ENCODE results near the gene MANEAL. TPM values are rescaled to one million over a fixed set of nuclear protein-coding genes. Genes with fewer than 3 reads are reported as not detected.

Gene MANEAL
- total RNA-seq, 1 donor from 2014 or later: 23.8 TPM

DNA sequence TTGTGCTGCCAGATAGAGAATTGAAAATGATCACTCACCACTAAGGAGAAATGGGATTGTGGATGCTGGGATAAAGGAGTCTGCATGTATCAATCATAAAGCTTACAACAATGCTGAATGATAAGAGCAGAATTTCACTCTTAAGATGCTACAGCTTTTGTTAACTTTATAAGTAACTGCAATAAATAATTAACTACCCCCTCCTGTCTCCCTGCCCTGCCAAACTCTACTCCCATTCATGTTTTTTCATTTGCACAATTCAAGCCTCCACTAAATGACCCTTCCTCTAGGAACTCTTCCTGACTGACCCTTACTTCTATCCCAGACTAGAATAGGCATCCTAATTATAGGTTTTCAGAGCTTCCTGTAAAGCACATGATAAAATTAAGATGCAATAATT lies 50.9 kb downstream of the MANEAL start:
- Mint-ChIP-seq H3K9me3 (ENCODE audit: low read depth) (no peaks in the 10 kb centered on the region), H3K36me3 (ENCODE audit: insufficient read depth) (peaks cover 2% of the 10 kb centered on the region), H3K4me1 (ENCODE audit: low read depth) (peaks cover 14% of the 10 kb centered on the region)

DNA sequence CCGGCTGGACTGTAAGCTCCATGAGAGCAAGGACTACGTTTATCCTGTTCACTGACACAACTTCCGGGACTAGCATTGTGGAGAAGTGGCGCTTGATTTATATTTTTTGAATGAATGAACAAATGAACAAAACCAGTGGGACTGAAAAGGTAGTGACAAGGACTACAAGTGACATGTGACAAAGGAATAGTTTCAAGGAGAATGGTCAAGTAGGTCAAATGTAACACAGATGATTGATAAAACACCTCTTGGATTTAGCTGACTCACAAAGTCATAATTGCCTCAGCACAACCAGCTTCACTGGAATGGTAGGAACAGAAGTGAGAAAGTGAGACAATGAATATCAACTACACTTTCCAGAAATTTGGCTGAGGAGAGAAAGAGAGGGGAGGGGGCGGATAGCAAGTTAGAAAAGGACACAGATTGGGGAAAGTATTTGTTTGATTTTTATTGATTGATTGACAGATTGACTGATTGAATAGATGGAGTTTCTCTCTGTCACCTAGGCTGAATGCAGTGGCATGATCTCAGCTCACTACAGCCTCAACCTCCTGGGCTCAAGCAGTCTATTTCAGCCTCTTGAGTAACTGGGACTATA lies 51.5 kb downstream of the MANEAL start:
- TF ChIP-seq, protein P1, sequence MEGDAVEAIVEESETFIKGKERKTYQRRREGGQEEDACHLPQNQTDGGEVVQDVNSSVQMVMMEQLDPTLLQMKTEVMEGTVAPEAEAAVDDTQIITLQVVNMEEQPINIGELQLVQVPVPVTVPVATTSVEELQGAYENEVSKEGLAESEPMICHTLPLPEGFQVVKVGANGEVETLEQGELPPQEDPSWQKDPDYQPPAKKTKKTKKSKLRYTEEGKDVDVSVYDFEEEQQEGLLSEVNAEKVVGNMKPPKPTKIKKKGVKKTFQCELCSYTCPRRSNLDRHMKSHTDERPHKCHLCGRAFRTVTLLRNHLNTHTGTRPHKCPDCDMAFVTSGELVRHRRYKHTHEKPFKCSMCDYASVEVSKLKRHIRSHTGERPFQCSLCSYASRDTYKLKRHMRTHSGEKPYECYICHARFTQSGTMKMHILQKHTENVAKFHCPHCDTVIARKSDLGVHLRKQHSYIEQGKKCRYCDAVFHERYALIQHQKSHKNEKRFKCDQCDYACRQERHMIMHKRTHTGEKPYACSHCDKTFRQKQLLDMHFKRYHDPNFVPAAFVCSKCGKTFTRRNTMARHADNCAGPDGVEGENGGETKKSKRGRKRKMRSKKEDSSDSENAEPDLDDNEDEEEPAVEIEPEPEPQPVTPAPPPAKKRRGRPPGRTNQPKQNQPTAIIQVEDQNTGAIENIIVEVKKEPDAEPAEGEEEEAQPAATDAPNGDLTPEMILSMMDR (IDR thresholded peaks at IDR 0.05; ENCODE audit: unreplicated experiment): no peak
- no peak overlapping the region for H3K27ac Mint-ChIP-seq

More for the DNA sequence above, 50.9 kb downstream of the MANEAL start:
- no peak overlapping the region for H3K27ac Mint-ChIP-seq
- no peak for DNase-seq (ENCODE audit: low spot score, unreplicated experiment)
- H3K27me3 Mint-ChIP-seq: no peaks in the 10 kb centered on the region
- H3K4me3 Mint-ChIP-seq (ENCODE audit: low read depth): no peak overlapping the region
- TF ChIP-seq, protein P1 (IDR thresholded peaks at IDR 0.05; ENCODE audit: unreplicated experiment): no peak

DNA sequence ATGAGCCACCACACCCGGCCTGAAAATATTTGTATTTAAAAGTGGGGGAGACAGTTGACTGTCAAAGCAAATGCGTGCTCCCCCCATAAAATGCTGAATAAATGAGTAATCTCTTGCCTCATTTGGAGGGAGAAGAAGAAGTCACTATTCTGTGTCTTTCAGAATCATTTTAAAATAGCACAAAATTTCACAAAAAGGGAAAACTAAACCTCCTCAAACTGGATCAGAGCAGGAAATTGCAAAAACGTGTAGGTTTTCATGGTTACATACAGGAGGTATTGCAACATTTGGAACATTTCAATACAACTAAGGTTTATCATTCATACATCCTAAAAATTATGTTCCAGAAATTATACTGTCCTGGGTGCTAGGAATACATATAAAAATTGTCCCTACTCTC lies 52.1 kb downstream of the MANEAL start:
- Mint-ChIP-seq H3K27me3 (no peaks in the 10 kb centered on the region), H3K4me3 (ENCODE audit: low read depth) (no peak overlapping the region), H3K27ac (no peak overlapping the region), H3K4me1 (ENCODE audit: low read depth) (peaks cover 14% of the 10 kb centered on the region), H3K9me3 (ENCODE audit: low read depth) (no peaks in the 10 kb centered on the region), H3K36me3 (ENCODE audit: insufficient read depth) (peaks cover 2% of the 10 kb centered on the region)
- no peak for DNase-seq (ENCODE audit: low spot score, unreplicated experiment)
- TF ChIP-seq, protein P1 (IDR thresholded peaks at IDR 0.05; ENCODE audit: unreplicated experiment): no peak

More for the DNA sequence above, 51.5 kb downstream of the MANEAL start:
- Mint-ChIP-seq H3K27me3 (no peaks in the 10 kb centered on the region), H3K4me3 (ENCODE audit: low read depth) (no peak overlapping the region), H3K9me3 (ENCODE audit: low read depth) (no peaks in the 10 kb centered on the region), H3K36me3 (ENCODE audit: insufficient read depth) (peaks cover 2% of the 10 kb centered on the region), H3K4me1 (ENCODE audit: low read depth) (peaks cover 14% of the 10 kb centered on the region)
- DNase-seq (ENCODE audit: low spot score, unreplicated experiment): no peak

DNA sequence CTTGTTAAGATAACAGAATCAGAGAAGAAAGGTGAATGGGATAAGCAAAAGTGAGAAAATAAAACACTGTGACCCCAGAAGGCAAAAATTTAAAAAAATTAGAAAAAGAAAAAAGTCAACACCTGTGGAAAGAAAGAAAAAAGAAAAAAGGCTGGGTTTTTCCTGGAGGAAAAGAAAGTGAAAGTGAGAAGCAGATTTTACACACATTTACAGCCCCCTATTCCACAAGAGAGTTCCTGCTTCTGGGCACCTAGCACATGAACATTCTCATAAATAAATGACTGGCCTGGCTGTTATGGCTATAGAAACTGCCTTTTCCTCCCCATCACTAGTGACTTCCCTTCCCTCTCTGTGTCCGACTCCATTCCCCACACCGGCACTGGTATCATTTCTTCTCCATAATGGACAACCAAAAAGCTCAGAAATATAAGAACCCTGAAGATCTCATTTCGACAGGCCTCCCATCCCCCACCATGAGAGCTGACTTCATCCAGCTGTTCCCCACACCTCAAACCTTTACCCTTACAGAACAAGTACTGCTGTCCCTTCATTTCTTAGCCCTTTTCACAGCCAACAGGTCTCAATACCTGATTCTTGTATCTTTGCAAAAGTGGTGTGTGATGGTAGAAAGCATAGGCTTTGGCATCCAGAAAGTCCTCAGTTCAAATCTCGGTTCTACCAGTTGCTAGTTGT lies 53.1 kb downstream of the MANEAL start:
- no peak for DNase-seq (ENCODE audit: low spot score, unreplicated experiment)
- Mint-ChIP-seq H3K4me3 (ENCODE audit: low read depth) (no peak overlapping the region), H3K9me3 (ENCODE audit: low read depth) (no peaks in the 10 kb centered on the region), H3K36me3 (ENCODE audit: insufficient read depth) (peaks cover 2% of the 10 kb centered on the region), H3K27ac (no peak overlapping the region), H3K4me1 (ENCODE audit: low read depth) (peaks cover 14% of the 10 kb centered on the region), H3K27me3 (no peaks in the 10 kb centered on the region)
- TF ChIP-seq, protein P1 (IDR thresholded peaks at IDR 0.05; ENCODE audit: unreplicated experiment): no peak

DNA sequence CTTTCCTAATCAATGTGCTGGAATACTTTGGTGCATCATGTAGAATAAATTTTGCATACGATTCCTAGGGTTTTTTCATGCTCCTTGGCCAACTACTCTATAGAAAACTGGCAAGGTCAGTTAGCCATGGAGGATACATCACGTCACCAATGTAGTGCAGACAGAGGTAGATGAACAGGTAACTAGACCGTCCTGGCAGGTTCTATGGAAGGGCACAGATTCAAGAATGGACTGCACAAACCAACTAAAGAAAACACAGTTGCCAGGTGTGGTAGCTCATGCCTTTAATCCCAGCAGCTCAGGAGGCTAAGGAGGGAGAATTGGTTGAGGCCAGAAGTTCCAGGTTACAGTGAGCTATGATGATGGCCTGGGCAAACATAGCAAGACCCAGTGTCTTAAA lies 55.8 kb downstream of the MANEAL start:
- Mint-ChIP-seq H3K4me1 (ENCODE audit: low read depth) (peaks cover 4% of the 10 kb centered on the region), H3K27ac (no peak overlapping the region), H3K4me3 (ENCODE audit: low read depth) (no peak overlapping the region), H3K9me3 (ENCODE audit: low read depth) (no peaks in the 10 kb centered on the region), H3K27me3 (no peaks in the 10 kb centered on the region), H3K36me3 (ENCODE audit: insufficient read depth) (peaks cover 4% of the 10 kb centered on the region)
- TF ChIP-seq, protein P1 (IDR thresholded peaks at IDR 0.05; ENCODE audit: unreplicated experiment): no peak
- no peak for DNase-seq (ENCODE audit: low spot score, unreplicated experiment)
